Eye (tissue), 1 donor: ENCODE data around the gene DAB2IP.
A peak's percentile ranks its signal among the peaks of the same experiment; 100 is the strongest.

ENCODE experiments used
- DNase-seq: peaks from one replicate; pipeline ENCODE4 v3.0.0-alpha.2; 2015

The DAB2IP gene

DNA sequence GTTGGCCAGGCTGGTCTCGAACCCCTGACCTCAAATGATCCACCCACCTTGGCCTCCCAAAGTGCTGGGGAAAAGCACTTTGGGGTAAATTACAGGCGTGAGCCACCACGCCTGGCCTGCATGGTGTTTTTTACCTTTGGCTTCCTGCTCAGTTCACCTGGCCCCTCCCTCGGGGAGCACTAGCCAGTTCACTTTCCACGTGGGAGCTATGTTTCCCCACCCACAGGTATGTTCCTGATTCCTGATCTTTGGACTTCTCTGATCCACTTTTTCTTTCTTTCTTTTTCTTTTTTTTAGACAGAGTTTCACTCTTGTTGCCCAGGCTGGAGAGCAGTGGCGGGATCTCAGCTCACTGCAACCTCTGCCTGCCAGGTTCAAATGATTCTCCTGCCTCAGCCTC, 15.8 kb downstream of the DAB2IP start:
- no peak for DNase-seq

DNA sequence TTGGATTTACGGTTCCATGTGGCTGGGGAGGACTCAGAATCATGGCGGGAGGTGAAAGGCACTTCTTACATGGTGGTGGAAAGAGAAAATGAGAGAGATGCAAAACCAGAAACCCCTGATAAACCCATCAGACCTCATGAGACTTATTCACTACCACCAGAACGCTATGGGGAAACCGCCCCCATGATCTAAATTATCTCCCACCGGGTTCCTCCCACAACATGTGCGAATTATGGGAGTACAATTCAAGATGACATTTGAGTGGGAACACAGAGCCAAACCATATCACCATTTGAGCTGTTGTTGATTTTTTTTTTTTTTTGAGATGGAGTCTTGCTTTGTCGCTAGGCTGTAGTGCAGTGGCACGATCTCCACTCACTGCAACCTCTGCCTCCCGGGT, 16.5 kb downstream of the DAB2IP start:
- DNase-seq: no peak

DNA sequence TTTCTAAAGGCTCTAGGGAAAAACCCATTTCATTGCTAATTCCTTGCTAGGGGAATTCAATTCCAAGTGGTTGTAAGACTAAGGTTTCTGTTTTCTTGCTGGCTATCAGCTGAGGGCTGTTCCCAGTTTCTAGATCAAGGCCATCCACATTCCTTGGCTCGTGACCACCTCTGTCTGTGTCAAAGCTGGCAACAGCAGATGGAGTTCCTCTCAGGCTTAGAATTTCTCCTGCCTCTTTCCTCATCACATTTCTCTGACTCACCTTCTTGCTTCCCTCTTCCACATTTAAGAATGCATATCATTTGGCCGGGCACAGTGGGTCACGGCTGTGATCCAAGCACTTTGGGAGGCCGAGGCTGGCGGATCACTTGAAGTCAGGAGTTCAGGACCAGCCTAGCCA, 19.0 kb downstream of the DAB2IP start:
- no peak for DNase-seq

DNA sequence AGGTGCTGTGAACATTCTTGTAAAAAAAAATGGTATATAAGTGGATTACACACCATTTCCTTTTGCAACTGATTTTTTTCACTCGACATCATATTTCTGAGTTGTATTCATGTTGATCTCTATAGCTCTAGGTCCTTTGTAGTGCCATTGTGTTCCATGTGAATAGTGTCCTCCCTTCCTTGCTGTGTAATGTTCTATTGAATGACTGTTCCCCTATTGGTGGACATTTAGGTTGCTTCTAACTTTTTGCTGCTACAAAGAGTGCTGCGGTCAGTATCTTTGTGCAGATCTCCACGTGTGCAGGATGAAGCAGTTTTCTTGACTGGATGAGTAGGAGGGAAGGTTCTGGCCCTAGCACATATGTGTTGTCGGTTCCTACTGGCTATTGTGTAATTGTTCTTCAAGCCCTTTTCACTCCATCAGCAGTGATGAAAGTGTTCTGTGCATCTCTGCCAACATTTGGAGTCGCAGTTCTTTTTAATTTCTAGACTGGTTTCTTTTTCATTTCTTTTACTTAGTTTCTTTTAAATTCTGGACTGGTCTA, 20.2 kb downstream of the DAB2IP start:
- no peak for DNase-seq

DNA sequence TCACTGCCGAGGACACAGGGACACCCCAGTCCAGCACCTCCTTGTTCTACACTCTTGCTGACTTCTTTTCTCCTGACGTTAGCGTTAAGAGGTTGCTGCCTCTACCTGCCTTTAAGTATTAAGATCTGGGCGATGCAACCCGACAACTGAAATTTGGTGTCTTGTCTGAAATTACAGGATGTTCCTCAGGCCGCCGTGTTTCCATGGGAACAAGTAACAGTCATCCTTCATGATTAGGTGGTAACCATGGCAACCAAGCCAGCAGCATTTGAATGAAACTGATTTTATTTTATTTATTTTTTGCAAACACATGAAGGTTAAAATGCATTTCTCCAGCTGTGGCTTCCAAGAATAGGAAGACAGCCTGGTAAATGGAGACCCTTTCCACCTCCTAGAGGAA, 20.8 kb downstream of the DAB2IP start:
- DNase-seq: peak; percentile 57

DNA sequence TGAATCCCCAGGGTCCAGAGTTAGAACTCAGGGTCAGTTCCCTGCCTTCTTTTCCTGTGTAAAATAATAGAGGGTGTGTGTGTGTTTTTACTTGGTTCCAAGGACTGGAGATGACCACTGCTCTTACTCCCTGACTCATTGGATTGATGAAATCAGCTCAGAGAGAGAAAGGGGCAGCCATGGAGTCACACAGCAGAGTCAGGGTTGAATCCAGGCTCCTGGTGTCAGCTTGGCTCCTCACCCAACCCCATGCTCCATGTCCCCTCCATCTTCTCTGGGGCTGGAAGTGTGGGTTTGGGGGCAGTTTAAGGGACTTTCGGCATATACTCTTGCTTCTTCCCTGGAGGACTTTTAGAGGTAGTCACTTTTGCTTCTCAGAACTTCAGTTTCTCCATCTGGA, 21.6 kb downstream of the DAB2IP start:
- no peak for DNase-seq

DNA sequence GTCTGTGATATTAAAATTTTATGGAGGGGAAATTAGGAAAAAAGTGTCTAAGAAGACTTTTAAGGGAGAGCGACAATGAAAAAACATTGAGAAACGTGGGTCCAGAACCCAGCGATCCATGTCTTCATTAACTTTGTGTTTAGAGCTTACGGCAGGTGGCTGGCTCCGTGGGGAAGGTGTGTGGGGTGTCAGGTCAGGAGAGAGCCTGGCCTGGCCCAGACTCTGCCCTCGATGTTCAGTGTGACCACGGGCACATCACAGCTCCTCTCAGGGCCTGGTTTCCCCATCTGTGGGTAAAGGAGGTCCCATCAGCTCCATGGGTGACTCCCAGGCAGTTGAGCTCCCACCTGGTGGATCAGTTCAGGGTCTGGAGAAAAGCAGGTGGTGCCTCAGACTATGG, 22.1 kb downstream of the DAB2IP start:
- no peak for DNase-seq

DNA sequence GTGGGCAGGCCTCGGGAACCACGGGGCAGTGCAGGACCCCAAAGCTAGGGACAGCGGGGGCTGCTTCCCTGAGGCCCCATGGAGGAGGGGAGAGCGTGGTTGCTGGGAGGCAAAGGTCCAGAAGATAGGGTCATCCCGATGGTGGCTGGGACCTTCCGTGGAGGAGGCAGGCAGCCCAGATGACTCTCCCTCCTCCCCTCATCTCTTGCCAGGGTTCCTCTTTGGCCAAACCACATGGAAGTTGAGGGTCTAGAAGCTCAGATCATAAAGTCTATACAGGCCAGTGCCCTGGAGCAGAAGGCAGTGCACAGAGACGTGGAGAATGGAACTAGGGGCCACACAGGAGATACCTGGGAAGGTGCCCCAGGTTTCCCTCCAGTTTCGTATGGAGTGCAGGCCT, 22.6 kb downstream of the DAB2IP start:
- no peak for DNase-seq

DNA sequence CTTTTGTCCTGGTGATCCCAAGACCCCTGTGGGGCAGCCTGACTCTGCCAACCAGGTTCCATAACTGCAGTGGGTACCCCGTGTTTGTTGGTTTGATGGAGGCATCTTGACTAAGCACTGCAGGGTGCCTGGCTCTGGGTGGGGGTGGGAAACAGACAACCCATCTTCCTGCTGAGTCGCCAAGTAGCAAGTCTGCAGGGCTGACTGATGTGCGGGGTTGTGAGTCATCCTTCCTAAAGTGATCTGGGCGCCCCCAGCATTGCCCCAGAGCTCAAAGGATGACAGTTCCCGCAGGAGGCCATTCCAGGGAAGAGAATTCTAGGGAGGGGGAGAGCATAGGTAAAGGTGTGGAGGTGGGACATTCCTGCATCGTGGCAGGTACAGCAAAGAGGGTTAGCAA, 23.5 kb downstream of the DAB2IP start:
- DNase-seq: no peak

DNA sequence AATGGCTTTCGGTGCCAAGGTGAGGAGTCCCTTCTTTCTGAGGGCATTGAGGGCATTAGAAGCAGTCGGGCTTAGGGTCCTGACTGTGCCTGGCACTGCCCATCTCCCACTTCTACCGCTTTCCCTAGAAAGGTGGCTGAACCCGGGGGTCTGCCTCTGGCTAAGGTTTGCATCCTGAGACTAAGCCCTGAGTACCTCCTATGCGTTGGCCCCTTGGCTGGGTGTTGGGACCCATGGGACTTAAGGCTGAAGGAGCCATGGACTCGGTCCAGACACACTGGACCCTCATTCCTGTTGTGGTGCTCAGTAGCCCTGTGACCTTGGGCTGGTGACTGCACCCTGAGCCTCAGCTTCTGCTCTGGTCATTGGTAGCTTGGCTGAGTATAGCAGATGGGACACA, 23.9 kb downstream of the DAB2IP start:
- DNase-seq: no peak

DNA sequence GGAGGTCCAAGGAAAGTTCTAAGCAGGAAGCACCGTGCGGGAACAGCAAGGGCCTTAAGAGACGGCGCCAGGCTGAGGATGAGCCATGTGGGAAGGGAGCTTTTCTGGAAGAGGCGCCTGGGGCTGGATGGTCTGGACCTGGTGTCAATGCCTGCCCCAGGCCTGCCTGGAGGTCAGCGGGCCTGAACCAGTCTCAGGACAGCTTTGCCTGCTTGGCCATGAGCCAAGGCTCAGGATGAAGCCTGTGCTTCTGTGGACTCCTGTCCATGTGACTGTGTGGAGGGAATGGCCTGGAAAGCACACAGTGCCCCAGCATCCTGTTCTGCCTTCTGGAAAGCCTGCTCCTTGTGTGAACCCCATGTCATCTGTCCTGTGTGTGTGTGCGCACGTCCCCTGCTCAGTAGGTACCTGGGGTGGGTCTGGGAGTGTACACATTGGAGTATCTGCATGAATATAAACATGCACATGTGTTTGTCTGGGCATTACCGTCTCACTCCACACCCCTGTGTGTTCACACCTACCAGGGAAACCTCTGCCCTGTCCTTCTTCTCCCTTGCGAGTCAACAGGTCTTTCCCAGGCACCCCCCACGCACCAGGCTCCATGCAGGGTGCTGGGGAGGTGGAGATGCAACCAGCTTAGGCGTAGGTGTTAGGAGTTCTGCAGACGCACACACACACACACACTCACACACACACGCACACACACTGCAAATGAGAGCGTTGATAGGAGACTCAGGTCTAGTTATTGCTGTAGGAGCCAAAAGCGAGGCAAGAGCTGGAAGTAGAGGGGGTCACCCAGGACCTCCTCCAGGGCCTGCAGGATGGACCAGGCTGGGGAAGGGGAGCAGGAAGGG, 24.8 kb downstream of the DAB2IP start:
- DNase-seq: no peak

DNA sequence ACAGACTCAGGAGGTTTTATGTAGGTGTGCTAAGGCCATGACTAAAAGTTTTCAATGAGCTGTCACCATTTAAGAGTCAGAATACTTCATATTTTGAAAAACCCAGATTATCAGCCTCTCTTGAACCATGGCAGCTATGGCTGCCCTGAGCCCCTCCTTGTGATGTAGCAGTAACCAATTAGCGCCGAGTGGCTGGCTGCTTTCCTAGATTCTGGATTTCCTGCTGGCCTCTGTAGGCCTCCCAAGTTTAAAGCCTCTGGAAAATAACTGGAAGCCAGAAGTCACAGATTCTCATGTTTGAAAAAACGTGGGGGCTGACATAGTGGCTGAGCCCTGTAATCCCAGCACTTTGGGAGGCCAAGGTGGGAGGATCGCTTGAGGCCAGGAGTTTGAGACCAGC, 25.5 kb downstream of the DAB2IP start:
- DNase-seq: no peak

DNA sequence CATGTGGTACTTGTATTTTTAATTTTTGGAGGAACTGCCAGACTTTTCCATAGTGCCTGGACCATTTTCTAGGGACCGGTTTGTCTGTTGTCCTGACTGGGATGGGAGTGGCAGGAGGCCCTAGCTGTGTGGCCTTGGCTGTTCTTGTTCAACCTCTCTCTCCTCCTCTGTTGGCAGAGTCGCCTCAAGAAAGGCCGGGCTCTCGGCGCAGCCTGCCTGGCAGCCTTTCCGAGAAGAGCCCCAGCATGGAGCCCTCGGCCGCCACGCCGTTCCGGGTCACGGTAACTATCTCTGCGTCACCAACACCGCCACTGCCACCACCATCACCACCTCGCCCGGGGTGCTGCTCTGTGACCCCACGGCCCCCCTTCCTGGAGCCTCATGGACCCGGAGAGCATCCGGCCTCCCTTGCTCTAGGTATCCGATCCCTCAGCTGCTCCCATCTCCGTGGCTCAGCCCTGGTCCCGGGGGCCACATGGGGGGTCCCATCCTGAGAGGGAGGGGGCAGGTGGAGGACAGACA, 27.1 kb downstream of the DAB2IP start:
- DNase-seq: no peak

DNA sequence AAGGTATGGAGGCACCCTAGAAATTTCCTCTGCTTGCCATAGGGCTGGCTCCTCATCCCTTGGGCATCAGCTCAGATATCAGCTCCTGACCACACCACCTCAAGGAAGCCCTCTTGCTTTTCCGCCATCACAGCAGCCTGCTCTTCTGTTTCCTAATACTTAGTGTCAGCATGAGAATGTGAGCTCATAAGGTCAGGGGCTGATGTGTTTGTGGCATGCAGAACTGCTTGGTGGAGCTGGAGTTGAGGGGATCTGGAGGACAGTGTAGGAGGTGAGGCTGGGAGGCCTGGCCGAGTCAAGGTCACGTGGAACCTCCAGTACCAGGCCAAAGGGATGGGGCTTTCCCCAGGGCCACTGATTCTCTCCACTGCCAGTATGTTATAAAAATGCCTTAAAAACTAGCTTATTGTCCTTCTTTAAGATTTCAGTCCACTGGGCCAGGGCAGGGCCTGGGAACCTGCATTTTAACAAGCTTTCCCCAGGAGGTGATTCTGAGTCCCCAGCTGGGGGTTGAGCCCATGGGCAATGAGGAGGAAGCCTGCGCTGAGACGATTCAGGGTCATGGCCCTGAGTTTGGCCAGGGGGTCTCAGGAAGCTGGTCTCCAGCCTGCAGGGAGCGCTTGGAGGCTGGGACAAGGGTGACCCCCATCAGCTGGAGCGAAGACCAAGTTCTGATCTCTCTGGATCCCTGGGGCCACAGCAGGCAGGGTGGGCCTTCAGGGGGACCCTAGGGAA, 28.6 kb downstream of the DAB2IP start:
- DNase-seq: no peak

DNA sequence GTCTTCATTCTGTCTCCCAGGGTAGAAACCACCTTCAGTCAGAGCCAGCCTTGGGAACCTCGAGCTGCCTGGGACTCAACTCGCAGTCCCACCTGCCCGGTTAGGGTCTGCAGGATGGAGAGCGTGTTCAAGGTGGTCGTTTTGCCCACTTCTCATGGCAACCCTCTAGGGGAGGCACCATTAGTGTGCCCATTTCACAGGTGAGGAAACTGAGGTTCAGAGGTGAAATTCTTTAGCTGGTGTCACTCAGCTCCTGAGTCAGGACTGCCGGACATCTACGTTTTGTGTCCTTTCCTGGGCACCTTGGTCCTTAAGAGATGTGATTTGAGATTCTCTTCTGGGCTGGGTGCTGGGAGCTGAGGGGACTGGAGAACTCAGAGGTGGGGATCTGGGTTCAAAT, 30.0 kb downstream of the DAB2IP start:
- DNase-seq: no peak

DNA sequence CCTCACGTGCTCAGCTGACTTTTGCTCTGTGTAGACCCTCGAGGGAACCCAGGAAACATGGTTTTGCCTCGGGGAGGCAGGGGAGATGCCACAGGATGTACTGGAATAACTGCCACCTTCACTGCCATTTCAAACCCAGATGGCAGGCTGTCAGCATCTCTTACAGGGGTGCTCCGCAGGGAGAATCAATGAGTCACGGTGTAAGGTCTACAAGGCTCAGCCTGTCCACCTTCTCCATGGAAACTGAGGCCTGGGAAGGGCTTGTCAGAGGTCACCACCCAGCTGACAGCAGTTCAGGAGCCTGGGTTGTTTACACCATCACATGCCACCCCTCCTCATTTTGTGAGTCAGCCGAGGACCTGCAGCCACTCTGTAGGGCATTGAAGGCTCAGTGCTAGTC, 30.8 kb downstream of the DAB2IP start:
- no peak for DNase-seq

DNA sequence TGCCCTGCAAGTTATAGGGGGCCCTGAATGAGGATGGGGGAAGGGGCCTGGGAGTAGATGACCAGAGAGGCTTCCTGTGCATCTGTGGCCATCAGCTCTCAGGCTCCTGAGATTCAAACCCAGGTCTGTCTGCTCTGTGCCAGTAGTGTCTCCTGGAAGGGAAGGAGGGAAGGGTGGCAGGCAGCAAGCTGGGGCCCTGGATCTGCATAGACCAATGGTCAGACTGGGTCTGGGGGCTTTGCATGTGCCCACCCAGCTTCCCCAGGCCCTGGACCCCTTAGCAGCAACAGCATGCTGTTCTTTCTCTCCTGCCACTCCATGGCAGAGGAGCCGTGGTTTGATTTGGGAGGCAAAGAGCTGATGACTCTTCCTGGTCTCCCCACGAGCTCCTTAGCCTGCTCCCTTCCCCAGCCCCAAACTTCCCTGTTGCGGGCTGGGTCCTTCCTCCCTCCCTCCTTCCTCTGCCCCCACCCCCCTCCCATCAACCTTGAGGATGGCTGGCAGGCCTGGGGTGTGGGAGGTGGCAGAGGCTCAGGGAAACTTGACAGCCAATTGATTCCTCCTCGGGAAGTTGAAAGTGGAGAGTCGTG, 31.6 kb downstream of the DAB2IP start:
- no peak for DNase-seq

DNA sequence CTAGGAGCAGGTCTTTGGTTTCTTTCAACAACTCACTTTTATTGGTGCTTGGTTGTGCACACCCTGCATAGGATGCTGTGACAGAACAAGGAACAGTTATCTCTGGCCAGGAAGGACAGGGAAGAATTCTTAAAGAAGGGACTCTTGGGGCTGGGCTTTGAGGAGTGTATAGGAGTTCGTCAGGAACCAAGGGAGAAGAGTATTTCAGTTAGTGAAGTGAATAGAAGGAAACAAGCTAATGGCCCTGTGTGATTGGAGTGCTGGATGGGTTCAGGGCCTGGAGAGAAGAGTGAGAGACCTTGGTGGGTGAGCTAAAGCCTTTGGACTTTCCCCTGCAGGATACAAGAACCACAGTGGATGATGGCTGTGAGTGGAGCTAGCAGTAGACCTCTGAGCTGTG, 32.2 kb downstream of the DAB2IP start:
- DNase-seq: no peak

DNA sequence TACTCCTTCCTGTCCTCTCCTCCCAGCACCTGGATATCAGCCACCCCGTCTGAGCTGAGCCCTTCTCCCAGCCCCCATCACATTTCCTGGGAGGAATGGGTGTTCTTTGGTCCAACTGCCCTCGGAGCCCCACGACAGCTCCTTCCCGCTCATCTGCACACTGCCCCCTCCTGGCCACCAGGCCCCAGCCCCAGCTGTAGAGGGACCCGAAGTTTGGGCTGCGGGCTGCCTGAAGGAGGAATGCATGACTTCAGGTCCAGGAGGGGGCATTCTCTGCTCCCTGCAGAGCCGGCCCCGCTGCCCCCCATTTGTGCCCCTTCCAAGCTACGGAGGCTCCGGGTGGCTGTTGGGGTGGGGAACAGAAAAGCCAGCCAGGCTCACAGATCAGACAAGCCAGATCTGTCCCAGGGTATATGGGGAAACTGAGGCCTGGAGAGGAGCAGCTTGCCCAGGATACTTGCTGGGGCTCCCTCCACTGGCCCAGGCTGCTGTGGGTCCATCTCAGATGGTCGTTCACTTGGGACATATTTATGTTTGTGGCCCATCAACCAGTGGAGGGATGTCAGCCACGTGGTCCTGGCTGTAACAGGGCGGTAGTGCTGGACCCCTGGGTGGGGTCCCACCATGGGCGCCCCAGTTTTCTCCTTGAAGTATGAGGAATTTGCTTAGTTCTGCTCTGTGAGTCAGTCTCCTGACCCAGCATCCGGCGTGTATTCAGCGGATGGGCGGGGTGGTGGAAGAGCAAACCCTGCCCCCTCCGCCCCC, 33.1 kb downstream of the DAB2IP start:
- no peak for DNase-seq

DNA sequence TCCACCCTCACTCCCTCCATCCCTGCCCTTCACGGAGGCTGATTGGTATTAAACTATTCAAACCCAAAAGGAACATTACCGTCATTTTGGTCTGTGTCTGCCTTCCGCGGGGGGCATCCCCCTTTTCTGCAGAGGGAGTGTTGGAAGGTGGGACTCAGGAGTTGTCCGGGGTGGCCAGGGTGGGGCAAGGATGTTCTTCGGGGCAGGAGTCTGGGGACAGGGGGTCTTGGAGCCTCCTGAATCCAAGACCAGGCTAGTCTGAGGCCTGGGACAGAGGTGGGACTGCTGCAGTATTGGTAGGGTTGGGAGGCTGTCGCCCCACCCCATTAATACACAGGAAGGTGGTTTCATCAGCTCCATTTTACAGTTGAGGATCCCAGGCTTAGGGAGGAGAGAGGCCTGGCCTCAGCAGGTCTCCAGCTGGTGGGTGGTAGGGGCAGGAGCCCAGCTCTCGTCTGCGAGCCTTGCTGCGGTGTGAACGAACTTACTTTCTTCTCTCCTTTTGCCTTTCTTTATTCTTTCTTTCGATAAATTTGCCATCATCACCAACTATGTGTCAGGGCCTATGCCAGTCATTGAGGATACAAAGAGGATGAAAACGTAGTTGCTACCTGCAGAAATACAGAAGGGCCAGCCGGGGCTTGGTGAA, 33.8 kb downstream of the DAB2IP start:
- DNase-seq: no peak

DNA sequence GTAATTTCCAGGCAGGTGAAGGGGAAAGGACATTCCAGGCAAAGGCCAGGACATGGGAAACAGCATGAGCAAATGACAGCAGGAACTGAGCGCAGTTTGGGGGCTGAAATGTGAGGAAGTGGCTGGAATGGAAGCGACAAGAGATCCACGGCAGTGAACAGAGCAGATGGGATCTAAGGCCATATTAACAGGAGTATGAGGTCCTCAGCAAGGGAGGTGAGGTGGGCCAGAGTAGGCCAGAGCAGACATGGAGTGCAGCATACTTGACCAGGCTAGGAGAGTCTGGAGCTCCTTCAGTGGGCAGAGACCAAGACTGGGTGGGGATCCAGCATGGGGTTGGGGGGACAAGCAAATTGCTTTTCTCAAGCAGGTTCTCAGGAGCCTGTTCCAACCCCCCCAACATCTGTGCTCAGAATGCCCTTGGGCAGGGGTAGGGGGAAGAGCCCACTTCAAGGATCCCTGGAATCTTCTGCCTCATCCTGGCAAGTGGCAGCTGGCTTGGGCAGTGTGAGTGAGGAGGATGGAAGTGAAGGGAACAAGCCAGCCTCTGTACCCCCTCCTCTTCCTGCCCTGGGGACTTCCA, 34.5 kb downstream of the DAB2IP start:
- DNase-seq: no peak
